ENCODE measurements around the gene TCF4.

TCF4 gene

DNA sequence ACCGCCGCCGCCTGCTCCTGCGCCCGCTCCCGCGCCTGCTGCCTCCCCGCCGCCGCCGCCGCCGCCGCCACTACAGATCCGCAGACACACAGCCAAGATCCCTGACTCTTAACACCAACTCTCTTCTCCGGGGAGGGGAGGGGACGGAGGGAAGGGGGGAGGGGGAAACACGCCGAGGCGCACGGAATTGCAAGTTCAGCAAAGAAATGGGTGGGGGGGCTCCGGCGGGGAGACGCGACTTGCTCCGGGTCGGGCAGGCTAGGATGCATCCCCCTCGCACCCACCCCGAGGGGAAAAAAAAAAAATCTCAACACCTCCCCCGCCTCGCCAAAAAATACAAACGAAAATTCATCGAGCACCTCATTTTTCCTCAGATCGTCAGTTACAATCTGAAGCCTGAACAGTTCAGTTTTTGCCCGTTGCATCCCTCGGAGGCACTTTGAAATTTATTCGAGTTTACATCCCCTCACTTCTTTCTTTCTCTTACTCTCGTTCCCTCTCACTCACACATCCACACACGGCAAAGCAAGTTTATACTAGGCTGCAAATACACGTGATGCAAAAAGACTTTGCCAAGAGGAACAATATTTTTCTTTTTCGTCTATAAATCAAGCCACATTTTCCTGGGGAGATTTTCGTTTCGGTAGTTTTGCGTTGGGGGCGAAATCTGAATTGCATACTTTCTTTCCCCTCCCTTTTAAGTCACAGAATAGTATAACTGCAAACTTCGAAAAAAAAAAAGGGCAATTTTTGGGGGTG lies at the start of gene TCF4:
Gene TCF4 (minus strand): TSS at position 82 of the 759 bp plus-strand sequence. CDS start 1,076 bp downstream, outside the sequence.
- peak in 1 of 2 donors; percentile 13 for DNase-seq (ENCODE audit: low read depth in 2 of 2)

DNA sequence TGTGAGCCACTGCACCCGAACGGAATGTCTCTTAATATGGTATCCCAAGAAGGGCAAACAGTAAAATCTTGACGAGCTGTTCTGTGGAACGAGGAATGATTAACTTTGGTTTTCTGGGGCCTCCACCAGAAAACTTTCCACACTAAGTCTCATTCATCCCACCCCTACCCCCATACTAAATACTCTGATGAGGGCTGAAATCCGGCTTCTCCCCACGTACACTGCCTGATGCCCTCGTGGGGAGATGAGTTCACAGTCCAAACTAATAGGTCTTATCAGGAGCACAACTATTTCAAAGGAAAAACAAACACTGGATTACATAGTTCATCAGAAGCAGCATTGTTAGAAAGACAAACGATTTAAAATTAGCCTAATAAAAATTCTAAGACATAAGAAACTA lies 49.2 kb upstream of the TCF4 start:
- DNase-seq (ENCODE audit: low read depth in 2 of 2), result no peak

DNA sequence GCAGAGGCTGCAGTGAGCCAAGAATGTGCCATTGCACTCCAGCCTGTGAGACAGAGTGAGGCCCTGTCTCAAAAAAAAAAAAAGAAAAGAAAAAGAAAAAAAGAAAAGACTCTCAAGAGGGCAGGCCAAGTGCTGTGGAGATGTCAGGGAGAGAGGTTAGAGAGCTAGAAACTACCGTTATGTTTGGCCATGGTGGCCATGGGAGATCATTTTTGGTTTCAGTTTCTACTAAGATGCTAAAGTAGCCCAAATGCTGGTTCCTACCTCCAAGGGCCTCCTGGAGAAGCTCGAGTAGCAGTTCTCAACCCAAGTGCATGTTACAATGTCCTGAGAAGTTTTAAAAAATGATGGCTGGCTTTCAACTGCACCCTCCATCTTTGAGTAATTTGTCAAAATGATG lies 47.4 kb upstream of the TCF4 start:
- no peak for DNase-seq (ENCODE audit: low read depth in 2 of 2)

DNA sequence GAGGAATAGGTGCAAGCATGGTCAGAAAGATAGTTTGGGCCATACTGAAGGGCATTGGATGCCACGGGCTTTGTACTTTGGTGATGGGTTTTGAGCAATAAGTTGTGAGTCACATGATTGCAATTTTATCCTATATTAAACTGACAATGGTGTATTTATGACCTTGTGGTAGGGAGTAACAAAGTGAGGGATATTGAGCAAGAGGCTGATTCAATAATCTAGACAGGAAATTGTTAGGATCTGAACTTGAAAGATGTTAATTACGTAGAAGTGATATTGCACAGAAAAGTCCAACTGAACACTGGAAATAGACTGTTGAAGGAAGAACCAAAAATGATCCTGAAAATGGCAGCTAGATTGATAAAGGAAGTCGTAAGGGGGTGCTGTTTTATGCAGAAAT lies 46.6 kb upstream of the TCF4 start:
- DNase-seq (ENCODE audit: low read depth in 2 of 2), result no peak

DNA sequence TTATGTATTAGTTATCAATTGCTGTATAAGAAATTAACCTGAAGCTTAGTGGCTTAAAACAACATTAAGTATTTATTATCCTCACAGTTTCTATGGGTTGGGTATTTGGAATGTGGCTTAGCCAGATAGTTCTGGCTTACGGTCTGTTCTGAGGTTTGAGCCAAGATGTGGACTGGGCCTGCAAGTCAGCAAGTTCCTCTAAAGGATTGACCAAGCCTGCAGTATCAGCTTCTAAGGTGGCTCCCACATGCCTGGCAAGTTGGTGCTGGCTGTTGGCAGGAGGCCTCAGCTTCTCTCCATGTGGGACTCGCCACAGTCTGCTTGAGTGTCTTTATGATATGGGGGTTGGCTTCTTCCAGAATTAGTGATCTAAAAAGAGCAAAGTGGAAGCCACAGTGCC lies 45.0 kb upstream of the TCF4 start:
- DNase-seq (ENCODE audit: low read depth in 2 of 2), result no peak

DNA sequence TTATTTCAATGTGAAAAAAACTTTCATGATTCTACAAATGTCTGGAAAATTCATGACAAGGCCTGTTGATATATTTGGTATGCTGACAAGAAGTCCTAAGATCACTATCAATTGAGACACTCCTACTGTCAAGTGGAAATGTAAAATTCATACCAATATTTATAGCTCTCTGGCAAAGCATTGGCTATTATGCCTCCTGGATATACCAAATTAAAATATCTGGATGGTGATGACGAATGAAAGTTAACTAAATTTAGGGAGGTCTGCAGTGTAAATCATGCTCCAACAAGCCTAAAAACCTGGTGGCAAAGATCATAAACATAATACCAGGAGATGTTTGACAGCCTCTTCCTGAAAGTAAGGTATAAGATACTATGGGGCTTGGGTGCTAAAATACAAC lies 41.1 kb upstream of the TCF4 start:
- DNase-seq (ENCODE audit: low read depth in 2 of 2), result no peak

DNA sequence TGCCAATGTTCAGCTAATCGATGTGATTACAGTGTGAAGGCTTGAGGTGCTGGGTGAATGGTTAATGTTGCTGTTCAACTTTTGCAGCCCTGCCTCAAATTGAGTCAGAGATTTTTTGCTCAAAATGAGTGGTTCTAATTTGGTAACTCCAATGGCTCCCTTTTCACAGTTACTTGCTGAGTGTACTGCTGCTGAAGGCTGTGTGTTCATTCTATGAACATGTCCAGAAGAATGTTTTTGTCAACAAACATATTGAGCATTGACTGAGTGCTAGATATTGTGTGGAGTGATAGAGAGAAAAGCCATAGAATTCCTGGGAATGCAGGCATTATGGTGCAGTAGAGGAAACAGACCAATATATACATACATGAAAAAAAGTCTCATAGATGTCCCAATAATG lies 39.0 kb upstream of the TCF4 start:
- no peak for DNase-seq (ENCODE audit: low read depth in 2 of 2)

DNA sequence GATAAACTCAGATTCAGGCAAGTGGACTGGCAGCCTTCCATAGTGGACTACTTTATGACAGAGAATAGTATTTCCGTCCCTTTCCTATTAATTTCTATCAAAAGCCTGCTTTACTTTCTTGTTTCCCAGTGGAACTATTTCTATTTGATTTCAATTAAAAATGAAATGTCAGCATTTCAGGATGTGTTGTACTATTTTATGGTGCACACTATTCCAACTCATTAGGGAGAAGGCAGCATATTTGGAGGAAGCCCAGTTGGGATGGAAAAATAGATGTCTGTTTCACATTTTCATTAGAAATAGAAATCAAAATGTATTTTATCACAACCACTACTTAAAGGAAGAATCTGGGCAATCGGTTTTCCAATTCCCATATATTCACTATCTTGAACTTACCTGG lies 37.9 kb upstream of the TCF4 start:
- DNase-seq (ENCODE audit: low read depth in 2 of 2), result no peak

DNA sequence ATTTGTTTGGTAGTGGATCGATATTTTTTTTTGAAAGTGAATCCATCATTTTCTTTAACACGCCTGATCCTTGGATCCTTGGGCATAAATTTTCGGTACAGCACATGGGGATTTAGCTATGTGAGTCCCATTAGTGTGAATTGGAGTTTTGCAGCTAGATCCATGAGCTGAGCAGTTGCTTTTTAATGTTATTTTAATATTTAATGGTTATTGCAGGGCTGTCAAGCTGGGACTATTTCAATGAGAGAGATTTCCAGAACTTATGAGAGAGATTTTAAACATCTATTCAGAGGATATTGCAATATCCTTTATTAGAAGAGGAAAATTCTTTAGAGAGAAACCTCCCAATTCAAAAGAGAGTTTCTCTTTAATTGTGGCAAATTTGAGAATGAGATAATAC lies 35.6 kb upstream of the TCF4 start:
- no peak for DNase-seq (ENCODE audit: low read depth in 2 of 2)

DNA sequence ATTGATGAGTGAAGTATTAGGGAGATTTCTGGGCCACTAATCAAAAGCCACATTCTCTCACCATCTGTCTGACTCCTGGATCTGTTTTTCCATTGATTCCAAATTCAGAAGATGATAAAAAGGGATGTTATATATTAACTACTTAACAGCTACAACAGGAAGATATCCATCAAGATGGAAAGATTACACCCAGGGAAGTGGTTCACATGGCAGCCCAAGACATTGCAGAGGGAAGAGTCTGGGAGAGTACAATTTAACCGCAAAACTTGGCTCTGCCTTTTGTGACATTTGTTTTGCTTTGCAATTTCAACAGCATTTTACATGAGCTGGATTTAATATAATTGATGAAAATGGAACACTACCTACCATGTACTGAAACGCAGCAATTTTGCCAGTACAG lies 22.5 kb upstream of the TCF4 start:
- no peak for DNase-seq (ENCODE audit: low read depth in 2 of 2)

DNA sequence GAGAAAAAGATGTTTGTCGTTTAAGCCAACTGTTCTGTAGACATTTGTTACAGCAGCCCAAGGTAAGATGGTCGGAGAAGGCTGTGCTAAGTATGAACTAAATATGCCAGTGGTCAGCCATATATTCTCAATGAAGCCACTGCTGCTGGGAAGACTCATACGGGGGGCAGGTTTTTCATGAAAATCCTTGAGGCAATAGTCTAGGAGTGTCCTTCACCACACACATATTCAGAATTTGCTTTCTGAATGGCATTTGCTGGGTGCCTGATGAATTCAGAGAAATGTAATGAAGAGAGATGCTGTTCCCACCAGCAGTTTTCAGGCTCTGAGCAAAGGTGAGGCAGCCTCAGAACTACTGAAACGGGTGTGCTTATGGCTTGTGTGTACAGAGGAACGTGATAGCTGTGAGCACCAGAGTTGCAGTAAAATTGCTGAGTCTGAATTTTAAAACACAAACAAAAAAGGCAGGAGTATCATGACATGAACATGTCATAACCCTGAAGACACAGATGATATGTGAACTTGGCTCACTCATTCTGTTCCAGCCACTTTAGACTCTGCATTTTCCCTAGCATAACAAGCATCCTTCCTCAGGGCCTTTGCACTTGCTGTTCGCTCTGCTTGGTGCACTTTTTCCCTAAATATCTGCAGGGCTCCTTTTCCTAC lies 21.3 kb upstream of the TCF4 start:
- no peak for DNase-seq (ENCODE audit: low read depth in 2 of 2)

DNA sequence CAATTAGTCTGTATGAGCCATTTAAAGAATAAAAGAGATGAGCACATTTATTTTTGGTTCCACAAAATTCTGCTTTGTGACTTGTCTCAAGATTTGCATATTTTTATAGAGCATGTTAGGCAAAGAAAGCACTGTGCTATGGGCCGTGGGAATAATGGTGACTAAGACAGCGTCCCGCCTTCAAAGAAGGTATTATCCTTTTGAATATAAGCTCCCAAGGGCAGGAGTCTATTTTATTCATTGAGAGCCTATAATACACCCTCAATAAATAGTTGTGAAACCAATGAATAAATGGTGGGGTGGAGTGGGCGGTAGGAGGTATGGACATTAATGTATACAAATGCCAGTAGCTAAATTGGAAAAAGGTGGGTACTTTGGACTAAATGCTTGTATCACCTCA lies 20.5 kb upstream of the TCF4 start:
- no peak for DNase-seq (ENCODE audit: low read depth in 2 of 2)

DNA sequence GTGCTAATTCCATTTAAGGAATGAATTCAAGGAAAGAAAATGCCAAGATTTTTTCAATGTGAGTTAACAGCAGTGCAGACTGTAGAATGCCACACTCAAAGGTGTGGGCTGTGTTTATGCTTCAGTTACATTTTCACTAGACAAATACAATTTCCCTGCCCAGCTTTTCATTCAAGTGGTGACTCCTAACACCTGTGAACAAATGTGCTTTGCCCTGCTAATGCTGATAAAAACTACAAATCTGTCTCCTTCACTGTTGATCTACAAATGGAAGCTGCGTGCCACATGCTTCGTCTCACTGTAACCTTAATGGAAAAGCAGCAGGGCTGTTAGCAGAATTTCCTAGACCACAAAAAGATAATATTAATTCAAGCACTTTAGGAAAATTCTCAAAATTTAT lies 19.8 kb upstream of the TCF4 start:
- DNase-seq (ENCODE audit: low read depth in 2 of 2), result no peak

DNA sequence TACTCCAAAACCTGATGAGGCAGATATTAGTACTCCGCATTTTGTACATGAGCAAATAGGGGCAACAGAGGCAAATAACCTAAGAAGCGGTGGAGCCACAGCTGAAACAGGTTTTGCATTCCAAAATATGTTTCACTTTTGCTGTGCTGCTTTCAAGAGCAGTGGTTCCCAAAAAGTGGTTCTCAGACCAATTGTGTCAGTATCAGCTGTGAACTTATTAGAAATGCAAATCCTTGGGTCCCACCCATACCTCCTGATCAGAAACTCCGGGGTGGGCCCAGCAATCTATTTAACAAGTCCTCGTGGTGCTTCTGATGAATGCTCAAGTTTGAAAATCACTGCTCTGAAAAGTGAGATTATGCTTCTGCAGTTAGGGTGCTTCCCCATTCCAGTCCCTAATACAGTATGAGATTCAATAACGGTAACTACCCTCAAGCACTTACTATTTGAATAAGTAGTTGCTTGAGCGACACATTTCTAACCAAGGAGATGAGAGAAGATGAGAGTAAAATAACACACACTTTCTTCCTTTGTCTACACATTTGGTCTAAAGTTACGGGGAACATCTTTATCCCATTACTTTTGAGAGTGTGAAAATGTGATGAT lies 17.8 kb upstream of the TCF4 start:
- no peak for DNase-seq (ENCODE audit: low read depth in 2 of 2)

DNA sequence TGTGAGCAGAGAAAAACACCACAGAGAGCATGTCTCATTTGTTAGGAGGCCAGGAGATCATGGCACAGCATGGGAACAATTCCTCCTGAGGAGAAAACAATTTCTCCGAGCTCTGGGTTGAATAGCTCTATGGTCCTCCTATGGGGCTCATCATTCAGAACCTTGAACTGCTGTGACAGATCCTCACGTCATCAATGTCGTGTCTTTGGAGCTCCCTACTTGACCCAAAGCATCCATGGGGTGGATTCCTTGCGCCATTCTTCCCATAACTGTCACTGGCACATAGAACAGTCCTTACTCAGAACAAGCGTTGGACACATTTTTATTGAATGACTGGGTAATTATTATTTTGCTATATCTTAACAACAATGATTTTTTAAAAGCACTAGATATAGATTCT lies 15.8 kb upstream of the TCF4 start:
- DNase-seq (ENCODE audit: low read depth in 2 of 2), result no peak

DNA sequence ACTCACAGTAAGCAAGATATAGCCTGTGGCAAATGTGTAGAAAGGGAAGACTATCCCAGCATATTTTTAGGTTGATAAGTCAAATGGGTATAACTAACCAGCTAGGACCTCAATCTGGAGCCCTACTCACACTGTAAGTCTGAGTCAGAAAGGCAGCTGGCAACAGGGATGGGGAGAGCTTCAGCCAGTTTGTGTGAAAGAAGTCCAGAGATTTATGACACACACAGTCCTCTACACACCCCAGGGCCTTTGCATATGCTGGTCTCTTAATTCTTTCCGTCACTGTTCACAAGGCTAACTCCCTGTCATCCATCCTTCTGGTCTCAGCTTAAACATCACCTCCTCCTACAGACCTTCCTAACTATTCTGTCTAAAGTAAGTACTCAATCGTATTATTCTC lies 5.9 kb upstream of the TCF4 start:
- DNase-seq (ENCODE audit: low read depth in 2 of 2), result no peak

DNA sequence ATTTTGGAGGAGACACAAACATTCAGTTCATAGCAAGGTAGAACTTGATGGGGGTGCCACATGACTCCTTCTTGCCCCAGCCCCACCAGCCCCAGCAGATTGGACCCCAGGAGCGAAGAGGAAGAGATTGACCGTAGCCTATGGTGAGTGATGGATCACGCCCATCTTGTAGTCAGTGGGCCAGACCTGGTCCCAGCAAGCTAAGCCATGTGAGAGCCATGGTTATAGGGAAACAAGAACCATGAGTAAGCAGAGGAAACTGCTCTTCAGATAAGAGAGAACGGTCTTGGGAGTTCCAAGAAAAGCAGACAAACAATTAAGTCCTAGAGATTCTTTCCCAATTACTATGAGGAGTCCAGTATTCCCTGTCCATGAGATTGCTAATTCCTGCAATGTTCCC lies 4.6 kb upstream of the TCF4 start:
- DNase-seq (ENCODE audit: low read depth in 2 of 2), result no peak

DNA sequence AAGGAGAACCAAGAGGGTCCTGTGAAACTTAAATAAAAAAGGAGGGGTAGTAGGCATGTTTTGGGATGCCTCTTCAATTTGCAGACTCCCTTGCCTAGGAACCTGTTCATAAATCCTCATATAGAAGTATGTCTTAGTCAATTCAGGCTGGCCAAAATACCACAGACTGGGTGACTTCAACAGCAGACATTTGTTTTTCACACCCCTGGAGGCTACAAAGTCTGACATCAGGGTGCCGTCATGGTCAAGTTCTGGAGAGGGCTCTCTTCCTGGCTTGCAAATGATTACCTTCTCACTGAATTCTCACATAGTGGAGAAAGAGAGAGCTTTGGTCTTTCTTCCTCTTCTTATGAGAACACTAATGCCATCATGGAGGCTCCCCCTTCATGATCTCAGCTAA lies 4.1 kb upstream of the TCF4 start:
- no peak for DNase-seq (ENCODE audit: low read depth in 2 of 2)

DNA sequence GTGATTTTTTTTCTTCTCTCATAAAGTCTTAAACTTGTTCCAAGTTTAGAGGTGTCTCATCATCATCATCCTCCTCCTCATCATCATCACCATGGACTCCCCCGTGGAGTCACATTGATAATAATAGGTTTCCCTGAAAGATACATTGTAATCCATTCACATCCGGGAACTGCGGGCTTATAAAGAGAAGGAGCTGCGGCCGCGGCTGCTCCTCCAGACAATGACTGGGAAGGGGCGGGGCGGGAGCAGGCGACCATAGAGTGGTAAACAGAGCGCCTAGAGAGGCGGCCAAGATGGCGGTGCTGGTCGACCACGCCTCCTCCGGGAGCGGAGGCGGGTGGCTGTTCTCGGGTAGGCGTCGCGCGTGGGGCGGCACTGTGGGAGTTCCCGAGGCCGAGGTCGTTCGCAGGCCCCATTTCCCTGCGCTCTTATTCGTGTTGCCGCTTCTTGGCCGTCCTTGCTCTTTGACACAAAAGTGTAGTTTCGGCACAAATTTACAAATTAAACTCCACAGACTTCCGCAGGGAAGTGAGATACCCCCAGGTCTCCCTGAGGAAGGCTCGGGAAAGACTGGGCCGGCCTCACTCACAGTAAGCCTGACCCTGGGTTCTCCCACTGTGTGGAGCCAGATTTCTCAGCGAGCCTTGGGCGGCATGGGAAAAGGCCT lies 1.8 kb upstream of the TCF4 start:
- peak; percentile 58 to 73 for DNase-seq (ENCODE audit: low read depth in 2 of 2)

DNA sequence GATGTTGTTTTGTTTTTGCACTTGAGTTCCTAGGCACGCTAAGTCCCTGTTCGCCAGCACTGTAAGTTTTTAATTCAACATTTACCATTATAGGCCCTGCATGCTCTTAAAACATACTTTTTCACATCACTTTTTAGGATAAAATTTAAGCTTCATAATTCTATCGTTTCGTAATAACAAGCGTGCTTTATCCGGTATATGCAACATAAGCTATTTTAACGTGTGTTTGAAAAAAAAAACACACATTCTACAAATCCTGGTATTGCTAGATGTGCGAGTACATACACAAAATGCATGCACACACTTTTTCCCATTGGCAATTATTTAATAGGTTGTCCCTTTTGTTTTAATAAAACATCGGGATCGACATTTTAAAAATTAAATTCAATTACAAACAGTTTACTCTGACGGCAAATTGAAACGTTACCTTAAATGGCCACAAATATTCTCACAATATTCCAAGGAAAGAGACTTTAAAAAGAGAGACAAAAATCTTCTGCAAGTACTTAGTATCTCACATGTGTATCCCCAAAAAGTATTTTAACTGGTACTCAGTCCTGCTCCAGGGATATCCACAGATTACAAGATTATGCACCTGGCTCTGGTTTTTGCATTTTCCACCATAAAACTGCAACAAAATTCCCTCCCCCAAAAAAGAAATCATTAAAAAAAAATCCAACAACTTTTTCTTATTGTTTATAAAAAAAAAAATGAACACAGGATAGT lies 1.0 kb upstream of the TCF4 start:
- DNase-seq (ENCODE audit: low read depth in 2 of 2), result no peak

DNA sequence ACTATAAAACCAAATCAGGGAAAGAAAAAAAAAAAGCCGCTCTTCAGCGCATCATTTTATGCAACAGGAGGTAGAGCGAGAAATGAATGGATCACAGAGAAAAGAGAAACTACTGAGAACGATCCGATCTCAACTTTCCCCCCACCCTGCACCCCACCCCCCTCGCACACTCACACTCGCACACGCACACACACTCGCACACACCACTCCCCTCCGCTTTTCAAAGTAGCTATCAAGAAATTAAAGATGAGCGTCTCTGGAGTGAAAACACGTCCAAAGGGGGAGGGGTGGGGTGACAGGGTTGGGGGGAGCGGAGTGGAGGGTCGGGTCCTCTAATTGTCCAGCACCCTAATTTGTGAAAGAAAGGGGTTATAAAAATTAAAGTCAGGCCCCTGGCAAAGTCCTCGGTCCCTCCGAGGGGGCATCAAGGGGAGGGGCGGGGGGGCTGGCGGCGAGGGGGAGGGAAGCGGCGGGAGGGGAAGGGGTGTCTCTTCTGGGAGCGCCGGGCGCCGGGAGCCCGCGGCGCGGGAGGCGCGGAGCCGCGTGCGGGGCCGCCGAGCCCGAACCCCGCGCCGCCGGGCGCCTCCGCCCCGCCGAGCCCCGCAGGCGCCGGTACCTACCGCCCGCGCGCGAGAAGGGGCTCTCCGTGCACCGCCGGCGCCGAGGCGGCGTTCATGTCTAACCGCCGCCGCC lies 428 bp downstream of the TCF4 start:
- DNase-seq (ENCODE audit: low read depth in 2 of 2), result no peak

Data from stimulated activated CD8-positive, alpha-beta memory T cell treated with anti-CD3 and anti-CD28 coated beads, Interleukin-7, amount 100 ng/mL, for 4 hours (primary cell).